ENCODE measurements around the gene PATZ1. TPM values are rescaled to one million over a fixed set of nuclear protein-coding genes. Genes with fewer than 3 reads are reported as not detected.

PATZ1 gene
- total and polyA plus RNA-seq, 2 of the 8 experiments (the other 6 are each of a cell fraction or from before 2014, with no cell fraction given), result 62.1 to 70.9 TPM

DNA sequence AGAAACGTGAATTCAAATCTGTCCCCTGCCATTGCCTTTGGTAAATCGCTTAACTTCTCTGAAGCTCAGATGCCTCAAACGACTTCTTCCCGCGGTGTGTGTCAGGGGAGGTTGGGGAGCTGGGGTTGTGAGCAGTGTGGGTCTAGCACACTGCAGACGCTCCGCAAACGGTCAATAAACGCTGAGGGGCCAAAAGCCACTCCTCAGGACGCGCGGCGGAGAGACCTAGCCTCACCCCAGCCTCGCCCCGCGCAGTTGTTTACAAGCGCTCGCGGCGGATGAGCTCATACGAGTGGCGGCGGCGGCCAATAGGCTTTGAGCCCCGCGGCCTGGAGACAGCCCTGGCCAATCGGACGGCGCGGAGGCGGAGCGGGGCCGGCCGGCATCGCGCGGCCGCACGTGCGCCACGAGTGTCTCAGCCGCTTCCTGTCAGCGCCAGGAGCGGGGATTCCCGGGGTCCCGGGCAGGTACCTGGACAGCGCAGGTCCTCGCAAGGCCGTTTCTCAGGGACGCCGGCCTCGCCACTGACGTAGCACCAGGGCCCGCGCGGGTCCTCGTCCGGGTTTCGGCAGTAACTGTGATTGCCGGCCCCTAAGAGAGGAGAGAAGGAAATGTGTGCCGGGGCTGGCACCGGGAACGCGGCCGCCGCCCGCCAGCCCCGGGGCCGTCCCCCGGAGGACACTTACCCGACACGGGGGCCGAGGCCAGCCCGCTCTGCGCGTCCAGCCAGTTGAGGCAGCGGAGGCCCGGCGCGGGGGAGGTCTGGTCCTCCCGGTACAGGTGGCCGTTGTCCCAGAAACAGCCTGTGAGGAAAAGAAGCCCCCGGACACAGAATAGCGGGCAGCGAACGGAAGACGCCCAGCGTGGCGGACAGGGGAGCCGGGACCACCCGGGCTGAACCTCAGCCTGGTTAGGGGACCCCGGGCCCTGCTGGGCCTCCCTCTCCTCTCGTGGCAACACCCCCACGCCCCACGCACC, 55.4 kb downstream of the PATZ1 start:
- no peak overlapping the region for H3K4ac ChIP-seq (replicated peaks; ENCODE audit: insufficient read length, low read depth, low read length)
- no peak overlapping the region for H3K27ac ChIP-seq (ENCODE audit: low read depth, low read length)
- H3K27me3 ChIP-seq (replicated peaks in 1 of 4; ENCODE audit: control insufficient read depth in 3 of 4, extremely low read depth in 1 of 4, insufficient read depth in 3 of 4, low read length in 3 of 4), result peaks cover 6 to 30% (median 20%) of the 10 kb centered on the region in 4 experiments; a peak in 6 of 7 replicates
- no peak for FAIRE-seq
- peak overlapping the region; percentile 94; the same call in 1 of the 2 replicates for H2AFZ ChIP-seq (ENCODE audit: low read length)
- peak; percentile 53 to 90 for DNase-seq (ENCODE audit: low read depth in 1 of 2, low spot score in 2 of 2)
- H2BK15ac ChIP-seq (ENCODE audit: low read length), result no peak overlapping the region
- H2BK120ac ChIP-seq (replicated peaks; ENCODE audit: low read depth, low read length), result no peak overlapping the region
- H3K23me2 ChIP-seq (ENCODE audit: low read depth, low read length), result peaks cover 8% of the 10 kb centered on the region
- no peak overlapping the region for H2AK5ac ChIP-seq (ENCODE audit: low read depth, low read length)
- no peak overlapping the region for H3K14ac ChIP-seq (ENCODE audit: insufficient read length)
- WGBS, 2 experiments (ENCODE audit: extremely low coverage in 1 of 2, insufficient coverage in 1 of 2, insufficient read length in 1 of 2, insufficient replicate concordance in 2 of 2, low coverage in 1 of 2, low lambda C conversion rate in 2 of 2, missing lambda C conversion rate in 1 of 2), result 5% methylated on average over 67 of the region's 95 CpGs; no CpG with 5 or more reads in 1 of the 2 experiments
- H4K20me1 ChIP-seq (replicated peaks in 1 of 2; ENCODE audit: control insufficient read depth in 1 of 2, insufficient read depth in 2 of 2, low read length in 2 of 2), result no peaks in the 10 kb centered on the region
- peak overlapping the region; percentile 94 to 97 for H3K4me2 ChIP-seq (ENCODE audit: insufficient read depth in 1 of 2, low read depth in 2 of 2, low read length in 2 of 2)
- H4K91ac ChIP-seq (replicated peaks; ENCODE audit: insufficient read length, low read length), result no peak overlapping the region
- H4K8ac ChIP-seq (ENCODE audit: extremely low read depth, insufficient read depth, low read length), result peak overlapping the region; percentile 76
- no peaks in the 10 kb centered on the region for H3K36me3 ChIP-seq (ENCODE audit: control insufficient read depth in 2 of 4, insufficient read depth in 4 of 4, low read length in 3 of 4)
- no peaks in the 10 kb centered on the region for H3K79me1 ChIP-seq (ENCODE audit: low read depth, low read length)
- H2BK20ac ChIP-seq (ENCODE audit: low read length), result no peak overlapping the region
- H3K4me3 ChIP-seq (ENCODE audit: extremely low read depth in 1 of 4, insufficient read depth in 2 of 4, low read depth in 3 of 4, low read length in 4 of 4), result peak overlapping the region; percentile 28 to 62 (median 38)
- H2BK12ac ChIP-seq (ENCODE audit: low read depth, low read length), result no peak overlapping the region
- H3K79me2 ChIP-seq (ENCODE audit: control insufficient read depth in 1 of 2, insufficient read depth in 2 of 2, low read length in 2 of 2), result no peaks in the 10 kb centered on the region
- no peak overlapping the region for H3K56ac ChIP-seq (replicated peaks; ENCODE audit: insufficient read length, low read depth, low read length)
- peak overlapping the region in 3 of 4 experiments; percentile 51 to 67 (median 66); a peak in 5 of 7 replicates for H3K9ac ChIP-seq (replicated peaks in 1 of 4; ENCODE audit: extremely low read depth in 1 of 4, low read depth in 3 of 4, low read length in 3 of 4)
- POLR2A ChIA-PET (ENCODE audit: partially characterized antibody), result interaction anchor here (0.5 to 2.1 kb wide), 7 partner anchors 9 to 69 kb away, joined by 3 to 13 read pairs (median 5); partner anchors contain the start of gene PATZ1
- H3K18ac ChIP-seq (ENCODE audit: extremely low read depth, low read length), result no peak overlapping the region
- H3K9me3 ChIP-seq (ENCODE audit: insufficient read depth in 2 of 2, low read depth in 1 of 2, low read length in 1 of 2), result no peaks in the 10 kb centered on the region
- CTCF ChIA-PET (ENCODE audit: partially characterized antibody), result interaction anchor here (0.7 to 4.3 kb wide), 6 partner anchors 8 to 23 kb away, joined by 3 to 25 read pairs (median 6); no protein-coding TSS in a partner anchor
- H4K5ac ChIP-seq (ENCODE audit: insufficient read length, low read depth, low read length), result no peak overlapping the region
- H3K4me1 ChIP-seq (replicated peaks in 1 of 4; ENCODE audit: control insufficient read depth in 3 of 4, insufficient read depth in 4 of 4, low read length in 3 of 4), result peaks cover 0 to 14% (median 5%) of the 10 kb centered on the region in 4 experiments; a peak in 4 of 7 replicates
- H2BK5ac ChIP-seq (ENCODE audit: low read depth, low read length), result no peak overlapping the region
- H3K23ac ChIP-seq (ENCODE audit: insufficient read length), result no peak overlapping the region
- TF ChIP-seq HDAC2 (IDR thresholded peaks at IDR 0.05; ENCODE audit: borderline replicate concordance in 1 of 2, low read depth in 2 of 2, low read length in 2 of 2), result peak in 1 of 2 experiments; percentile 87; a peak in 2 of 4 replicates
- peak; percentile 50; the same call in 1 of the 2 replicates for TF ChIP-seq EGR1 (IDR thresholded peaks at IDR 0.05; ENCODE audit: borderline replicate concordance, low read depth, low read length)
- TF ChIP-seq, protein P1, sequence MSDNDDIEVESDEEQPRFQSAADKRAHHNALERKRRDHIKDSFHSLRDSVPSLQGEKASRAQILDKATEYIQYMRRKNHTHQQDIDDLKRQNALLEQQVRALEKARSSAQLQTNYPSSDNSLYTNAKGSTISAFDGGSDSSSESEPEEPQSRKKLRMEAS (IDR thresholded peaks at IDR 0.05), result peak; percentile 99
- TF ChIP-seq TAF7 (optimal IDR thresholded peaks at IDR 0.05; ENCODE audit: borderline replicate concordance, low read depth, low read length), result no peak
- TF ChIP-seq TCF12 (IDR thresholded peaks at IDR 0.05; ENCODE audit: low read depth, low read length), result no peak
- peak; percentile 30 to 83; a peak in 2 of 4 replicates for TF ChIP-seq SIN3A (conservative IDR thresholded peaks at IDR 0.05 in 1 of 2, IDR thresholded peaks at IDR 0.05 in 1 of 2; ENCODE audit: low read depth in 1 of 2, low read length in 2 of 2)
- TF ChIP-seq KDM4A (IDR thresholded peaks at IDR 0.05; ENCODE audit: low read depth, low read length, severe bottlenecking), result peak; percentile 92
- TF ChIP-seq JUND (IDR thresholded peaks at IDR 0.05; ENCODE audit: low read length), result peak; percentile 78
- peak; percentile 54; the same call in 1 of the 2 replicates for TF ChIP-seq PHF8 (conservative IDR thresholded peaks at IDR 0.05; ENCODE audit: low read depth, low read length)
